K562 (cell line): ENCODE results near the gene LRRC8E. TPM values are rescaled to one million over a fixed set of nuclear protein-coding genes. Genes with fewer than 3 reads are reported as not detected.

ENCODE experiments used
- ATAC-seq: fragments of 200-7000 bp; cut with Tn5 transposase; 3 replicates; pipeline ENCODE4 v1.9.1; 2020; ENCODE audit warnings: moderate library complexity
- BruUV-seq: library from RNA; stranded (reverse); fragments of 400-500 nt; replicated peaks from 2 replicates; lab custom pipeline; 2021; lab: Mats Ljungman, UMichigan
- CTCF ChIA-PET: fragments of 300-600 bp; formaldehyde crosslinking; extraction: SDS; loops from one replicate; lab custom pipeline; 2021; ENCODE audit warnings: low intra/inter-chr PET ratio; lab: Yijun Ruan, JAX
- POLR2A ChIA-PET: fragments of 300-600, 350-650 bp; sonication (Branson Sonifier 250); formaldehyde crosslinking; extraction: SDS; loops from one replicate; lab custom pipeline; 2021; ENCODE audit warnings: antibody characterized with exemption, inconsistent platforms; lab: Yijun Ruan, JAX
- DNase-seq, 4 experiments: peaks; one replicate each; pipeline versions ENCODE4 v3.0.0 to v3.0.0-alpha.2; 2011 to 2018; ENCODE audit warnings: low spot score in 3 of 4, mixed read lengths in 3 of 4; ENCODE audit errors: extremely low read depth in 1 of 4
- FAIRE-seq: peaks from 2 replicates; lab custom pipeline; 2011; peaks lifted over from hg19 to GRCh38; lab: Jason Lieb, UNC
- H2AFZ ChIP-seq: 2 replicates; pipeline ENCODE4 v1.6.0; 2011; ENCODE audit warnings: low read depth, low read length, control low read depth, inconsistent platforms
- H3K27ac ChIP-seq: fragments of 200-600 bp; 3 replicates; pipeline ENCODE4 v1.8.0; 2011; ENCODE audit warnings: low read depth, mild to moderate bottlenecking, control low read depth, inconsistent platforms, low read length, moderate library complexity, mixed read lengths; ENCODE audit errors: extremely low read depth
- H3K27me3 ChIP-seq, 2 experiments: fragments of 300-600 bp in 1 of 2; 2 replicates in 1 of 2; 3 replicates in 1 of 2; pipeline versions ENCODE4 v1.6.0 to v1.8.0; 2011; ENCODE audit warnings: inconsistent platforms in 2 of 2, low read length in 2 of 2, mild to moderate bottlenecking in 1 of 2, mixed read lengths in 1 of 2, moderate library complexity in 1 of 2; ENCODE audit not compliant: control insufficient read depth in 2 of 2, insufficient read depth in 2 of 2
- H3K36me3 ChIP-seq: fragments of 300-600 bp; 3 replicates; pipeline ENCODE4 v1.8.0; 2011; ENCODE audit warnings: mild to moderate bottlenecking, low read length, inconsistent platforms; ENCODE audit not compliant: control insufficient read depth, insufficient read depth
- H3K4me1 ChIP-seq, 2 experiments: fragments of 200-600 bp in 1 of 2; replicated peaks in 1 of 2; 2 replicates in 1 of 2; 3 replicates in 1 of 2; pipeline versions ENCODE4 v1.5.1 to v1.8.0; 2011; ENCODE audit warnings: inconsistent platforms in 2 of 2, low read length in 2 of 2, mild to moderate bottlenecking in 1 of 2, mixed read lengths in 1 of 2, moderate library complexity in 1 of 2; ENCODE audit not compliant: control insufficient read depth in 2 of 2, insufficient read depth in 2 of 2
- H3K4me2 ChIP-seq: 2 replicates; pipeline ENCODE4 v1.6.1; 2011; ENCODE audit warnings: low read length, control low read depth, inconsistent platforms, mixed read lengths; ENCODE audit not compliant: insufficient read depth
- H3K4me3 ChIP-seq: fragments of 200-600 bp; sonication (generic), shearing (Covaris generic); 2 replicates; pipeline ENCODE4 v1.5.1; 2016; ENCODE audit warnings: control low read depth, inconsistent platforms
- H3K79me2 ChIP-seq: fragments of 200-600 bp; 3 replicates; pipeline ENCODE4 v1.8.0; 2011; ENCODE audit warnings: low read length, inconsistent platforms; ENCODE audit not compliant: control insufficient read depth, insufficient read depth
- H3K9ac ChIP-seq, 2 experiments: 2 replicates each; pipeline versions ENCODE4 v1.6.0 to v1.6.1; 2011; ENCODE audit warnings: low read depth in 2 of 2, low read length in 2 of 2, control low read depth in 1 of 2, inconsistent platforms in 1 of 2, mild to moderate bottlenecking in 1 of 2, mixed read lengths in 1 of 2; ENCODE audit not compliant: insufficient read depth in 1 of 2
- H3K9me1 ChIP-seq: one replicate; pipeline ENCODE4 v1.6.0; 2011; ENCODE audit warnings: inconsistent platforms, mild to moderate bottlenecking, low read length, moderate library complexity; ENCODE audit not compliant: control insufficient read depth, insufficient read depth
- H3K9me3 ChIP-seq: replicated peaks from 2 replicates; pipeline ENCODE4 v1.5.1; 2011; ENCODE audit warnings: low read depth, low read length, inconsistent platforms; ENCODE audit not compliant: control insufficient read depth, insufficient read depth
- H4K20me1 ChIP-seq: replicated peaks from 2 replicates; pipeline ENCODE4 v1.6.1; 2011; ENCODE audit warnings: low read length, inconsistent platforms, mixed read lengths; ENCODE audit not compliant: control insufficient read depth, insufficient read depth
- ARID2 ChIP-seq: fragments of 450-650 bp; IDR thresholded peaks from 2 replicates; pipeline ENCODE4 v1.6.1; 2017; ENCODE audit warnings: antibody characterized with exemption, mild to moderate bottlenecking
- ERF ChIP-seq: fragments of 450-650 bp; formaldehyde crosslinking; IDR thresholded peaks from 2 replicates; pipeline ENCODE4 v1.4.0; 2020; ENCODE audit warnings: mild to moderate bottlenecking, mixed read lengths
- FOXK1 ChIP-seq: sonication (generic); formaldehyde crosslinking; IDR thresholded peaks from 2 replicates; pipeline ENCODE4 v1.8.0; 2022; ENCODE audit warnings: missing genetic modification reagents, mild to moderate bottlenecking, borderline replicate concordance
- FOXM1 ChIP-seq, 2 experiments: fragments of 450-650 bp in 1 of 2; sonication (generic) in 1 of 2; formaldehyde crosslinking in 1 of 2; IDR thresholded peaks; 2 replicates each; pipeline versions ENCODE4 v1.6.1 to v1.9.0; 2017 to 2022; ENCODE audit warnings: low read depth in 2 of 2, mild to moderate bottlenecking in 2 of 2, missing genetic modification reagents in 1 of 2, moderate library complexity in 1 of 2
- HDGF ChIP-seq: fragments of 450-650 bp; IDR thresholded peaks from 2 replicates; pipeline ENCODE4 v1.6.1; 2016
- HMGN3 ChIP-seq: IDR thresholded peaks from 2 replicates; pipeline ENCODE4 v1.6.1; 2011; ENCODE audit warnings: borderline replicate concordance, low read depth, mild to moderate bottlenecking, mixed read lengths, low read length; ENCODE audit not compliant: insufficient read length; ENCODE audit errors: extremely low read depth
- JUNB ChIP-seq: fragments of 450-650 bp; formaldehyde crosslinking; conservative IDR thresholded peaks from 2 replicates; pipeline ENCODE4 v1.4.0; 2020; ENCODE audit warnings: mild to moderate bottlenecking
- MTA2 ChIP-seq: fragments of 450-650 bp; IDR thresholded peaks from 2 replicates; pipeline ENCODE4 v1.6.1; 2016; ENCODE audit warnings: low read depth
- NEUROD1 ChIP-seq: fragments of 150-350 bp; IDR thresholded peaks from 2 replicates; pipeline ENCODE4 v1.6.1; 2014; ENCODE audit warnings: borderline replicate concordance, low read length, low read depth; ENCODE audit not compliant: partially characterized antibody
- NR2C2 ChIP-seq, 2 experiments: fragments of 200-800 bp in 1 of 2; sonication (Bioruptor generic) in 1 of 2; sonication (generic) in 1 of 2; formaldehyde crosslinking in 1 of 2; IDR thresholded peaks; 2 replicates each; pipeline versions ENCODE4 v1.6.1 to v1.8.0; 2016 to 2022; ENCODE audit warnings: mild to moderate bottlenecking in 1 of 2, missing compliant biosample characterization in 1 of 2, missing genetic modification characterization in 1 of 2, missing genetic modification reagents in 1 of 2
- PHF21A ChIP-seq: fragments of 450-650 bp; IDR thresholded peaks from 2 replicates; pipeline ENCODE4 v1.6.1; 2017; ENCODE audit warnings: low read depth, borderline replicate concordance
- SAP30 ChIP-seq: fragments of 200-600 bp; sonication (generic); IDR thresholded peaks from 2 replicates; pipeline ENCODE4 v1.6.1; 2012; ENCODE audit warnings: borderline replicate concordance, low read depth, mild to moderate bottlenecking, moderate library complexity, low read length, control low read depth, inconsistent platforms; ENCODE audit not compliant: insufficient read depth, poor library complexity, severe bottlenecking
- SMARCA4 ChIP-seq: fragments of 450-650 bp; IDR thresholded peaks from 2 replicates; pipeline ENCODE4 v1.6.1; 2016
- TAF9B ChIP-seq: fragments of 450-650 bp; IDR thresholded peaks from 2 replicates; pipeline ENCODE4 v1.6.1; 2018; ENCODE audit warnings: mild to moderate bottlenecking; ENCODE audit not compliant: partially characterized antibody
- WGBS: fragments of 100-300 bp; shearing (Covaris generic); methylation state at CpG from one replicate; pipeline ENCODE4 v1.1.6; 2016; ENCODE audit warnings: low coverage, mixed read lengths; ENCODE audit not compliant: insufficient coverage; ENCODE audit errors: missing lambda C conversion rate; 5-methylcytosine and 5-hydroxymethylcytosine counted together
- in situ Hi-C: fragments of 300-500 bp; cut with MboI; formaldehyde crosslinking; loops from 4 replicates; pipeline ENCODE4 v1.15.0; 2018; ENCODE audit warnings: inconsistent platforms, mixed read lengths
- intact Hi-C: fragments of 100-400 bp; cut with micrococcal nuclease; formaldehyde crosslinking; loops from 2 replicates; pipeline ENCODE4 v1.14.2; 2022
- polyA plus RNA-seq, 8 experiments: library from polyadenylated mRNA; depleted of rRNA in 4 of 8; stranded (reverse) in 5 of 8; unstranded in 3 of 8; fragments of >200 nt; fragmentation: Nextera tagmentation in 2 of 8; fragmentation: Illumina TruSeq in 1 of 8; extraction: Ambion mirVana in 2 of 8; extraction: Trizol in 1 of 8; gene quantifications; 2 replicates each; pipeline versions ENCODE4 v1.2.1 to v1.2.3, GENCODE V29; 2011 to 2014; ENCODE audit warnings: inconsistent platforms in 1 of 8, missing spikeins in 1 of 8
- total RNA-seq, 7 experiments: library from RNA; depleted of rRNA in 6 of 7; stranded (reverse); fragments of >200 nt in 6 of 7; fragmentation: Illumina TruSeq in 2 of 7; extraction: Trizol in 2 of 7; gene quantifications; 2 replicates each; pipeline versions ENCODE4 v1.2.1 to v1.2.3, GENCODE V29; 2011 to 2021; ENCODE audit warnings: low replicate concordance in 1 of 7
- TF ChIP-seq, protein P1 (sequence below): fragments of 450-650 bp; IDR thresholded peaks from 2 replicates; pipeline ENCODE4 v1.6.1; 2017; ENCODE audit warnings: antibody characterized with exemption
- TF ChIP-seq, protein P2 (sequence below): sonication (generic); formaldehyde crosslinking; IDR thresholded peaks from 2 replicates; pipeline ENCODE4 v1.8.1; 2023; ENCODE audit warnings: mild to moderate bottlenecking, missing genetic modification reagents

Gene LRRC8E
- total and polyA plus RNA-seq, 9 of the 15 experiments (the other 6 are each of a cell fraction or from before 2014, with no cell fraction given), result 0.08 to 5.7 (median 3.5) TPM; not detected in 1

DNA sequence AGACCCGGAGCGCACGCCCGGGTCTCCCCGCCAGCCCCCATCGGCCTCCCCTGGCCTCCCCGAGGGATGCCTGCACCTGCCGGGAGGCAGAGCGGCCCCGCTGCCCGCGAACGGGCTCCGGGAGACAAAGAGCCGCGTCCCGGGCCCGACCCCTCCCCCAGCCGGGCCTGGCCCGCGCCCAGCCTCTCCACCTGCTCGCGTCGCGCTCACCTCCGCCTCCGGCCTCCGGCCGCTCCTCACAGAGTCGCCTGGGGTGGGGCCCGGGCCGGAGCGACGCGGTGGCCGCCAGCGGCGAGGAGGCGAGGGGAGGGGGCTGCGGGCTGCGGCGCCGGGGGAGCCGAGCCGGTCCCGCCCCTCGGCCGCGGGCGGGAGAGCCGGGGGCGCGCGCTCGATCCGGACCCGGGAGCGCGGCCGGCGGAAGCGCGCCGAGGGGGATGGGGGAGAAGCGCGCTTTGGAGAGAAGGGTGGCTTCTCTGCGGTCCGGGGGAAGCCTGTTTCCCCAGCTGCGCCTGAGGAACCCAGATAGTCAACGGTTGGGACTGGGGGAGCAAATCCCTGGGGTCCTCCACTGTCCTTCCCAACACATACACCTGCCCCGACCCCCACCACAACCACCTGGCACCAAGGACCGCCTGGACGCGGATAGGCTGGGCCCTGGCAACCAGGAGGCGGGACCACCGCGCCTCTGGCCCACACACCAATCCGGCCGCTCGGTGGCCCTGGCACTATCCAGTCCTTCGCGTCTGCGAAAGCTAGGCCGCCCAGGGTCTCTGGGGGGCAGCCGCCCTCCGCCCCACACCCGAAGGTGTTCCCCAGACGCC is 14.0 kb upstream of the LRRC8E start, which contains the start of gene PRR36 (continued):
- TF ChIP-seq, protein P1, sequence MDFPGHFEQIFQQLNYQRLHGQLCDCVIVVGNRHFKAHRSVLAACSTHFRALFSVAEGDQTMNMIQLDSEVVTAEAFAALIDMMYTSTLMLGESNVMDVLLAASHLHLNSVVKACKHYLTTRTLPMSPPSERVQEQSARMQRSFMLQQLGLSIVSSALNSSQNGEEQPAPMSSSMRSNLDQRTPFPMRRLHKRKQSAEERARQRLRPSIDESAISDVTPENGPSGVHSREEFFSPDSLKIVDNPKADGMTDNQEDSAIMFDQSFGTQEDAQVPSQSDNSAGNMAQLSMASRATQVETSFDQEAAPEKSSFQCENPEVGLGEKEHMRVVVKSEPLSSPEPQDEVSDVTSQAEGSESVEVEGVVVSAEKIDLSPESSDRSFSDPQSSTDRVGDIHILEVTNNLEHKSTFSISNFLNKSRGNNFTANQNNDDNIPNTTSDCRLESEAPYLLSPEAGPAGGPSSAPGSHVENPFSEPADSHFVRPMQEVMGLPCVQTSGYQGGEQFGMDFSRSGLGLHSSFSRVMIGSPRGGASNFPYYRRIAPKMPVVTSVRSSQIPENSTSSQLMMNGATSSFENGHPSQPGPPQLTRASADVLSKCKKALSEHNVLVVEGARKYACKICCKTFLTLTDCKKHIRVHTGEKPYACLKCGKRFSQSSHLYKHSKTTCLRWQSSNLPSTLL, result peak; percentile 97

DNA sequence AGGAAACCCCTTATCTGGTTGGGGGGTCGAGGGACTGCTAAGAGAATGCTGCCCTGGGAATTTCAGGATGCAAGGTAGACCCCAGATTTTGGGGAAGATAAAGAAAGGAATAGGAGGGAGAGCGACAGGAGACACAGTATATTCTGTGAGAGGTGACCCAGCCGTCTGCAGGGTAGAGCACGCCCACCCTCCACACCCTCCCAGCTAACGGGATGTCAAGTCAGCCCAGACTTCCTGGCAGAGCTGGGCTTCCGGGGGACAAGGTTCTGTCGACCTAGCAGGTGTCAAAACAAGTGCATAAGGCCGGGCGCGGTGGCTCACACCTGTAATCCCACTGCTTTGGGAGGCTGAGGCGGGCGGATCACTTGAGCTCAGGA is 13.4 kb upstream of the LRRC8E start:
- WGBS, result 65% methylated on average over 11 of the region's 12 CpGs
- DNase-seq (no peak), ATAC-seq (no peak), FAIRE-seq (no peak)
- Histone ChIP-seq H3K36me3 (no peaks in the 10 kb centered on the region), H3K9me1 (no peaks in the 10 kb centered on the region), H3K27ac (no peak overlapping the region), H3K79me2 (no peaks in the 10 kb centered on the region), H3K4me3 (no peak overlapping the region), H3K9me3 (no peaks in the 10 kb centered on the region), H2AFZ (no peak overlapping the region), H3K27me3 (no peaks in the 10 kb centered on the region; a peak in 1 of 5 replicates), H3K4me2 (no peak overlapping the region; the same call in 1 of the 2 replicates), H3K9ac (no peak overlapping the region), H3K4me1 (peaks cover 17 to 64% of the 10 kb centered on the region in 2 experiments; a peak in 4 of 5 replicates), H4K20me1 (peaks cover 13% of the 10 kb centered on the region)
- POLR2A ChIA-PET, result no interaction called here
- CTCF ChIA-PET, result interaction anchor here (0.6 kb wide), 1 partner anchor 21 kb away, joined by 3 read pairs; no protein-coding TSS in a partner anchor
- intact Hi-C loops, result loop anchor here (5.0 kb wide), 1 partner anchor 47 kb away; the partner anchor contains the start of gene SNAPC2
- in situ Hi-C loops, result no loop called here
- BruUV-seq, result no TSS peak
- TF ChIP-seq SMARCA4 (no peak), SAP30 (no peak), NR2C2 (CRISPR knock-in tag; IDR thresholded peaks at IDR 0.05) (no peak), NR2C2 (tag; IDR thresholded peaks at IDR 0.05) (no peak), ERF (CRISPR knock-in tag) (no peak), HDGF (no peak), ARID2 (no peak), FOXK1 (CRISPR knock-in tag) (no peak), HMGN3 (no peak), MTA2 (no peak), FOXM1 (IDR thresholded peaks at IDR 0.05; ENCODE audit: low read depth) (no peak), FOXM1 (CRISPR knock-in tag; IDR thresholded peaks at IDR 0.05; ENCODE audit: low read depth) (no peak), TAF9B (no peak), PHF21A (no peak), JUNB (CRISPR knock-in tag) (no peak), NEUROD1 (no peak)
- TF ChIP-seq, protein P2, sequence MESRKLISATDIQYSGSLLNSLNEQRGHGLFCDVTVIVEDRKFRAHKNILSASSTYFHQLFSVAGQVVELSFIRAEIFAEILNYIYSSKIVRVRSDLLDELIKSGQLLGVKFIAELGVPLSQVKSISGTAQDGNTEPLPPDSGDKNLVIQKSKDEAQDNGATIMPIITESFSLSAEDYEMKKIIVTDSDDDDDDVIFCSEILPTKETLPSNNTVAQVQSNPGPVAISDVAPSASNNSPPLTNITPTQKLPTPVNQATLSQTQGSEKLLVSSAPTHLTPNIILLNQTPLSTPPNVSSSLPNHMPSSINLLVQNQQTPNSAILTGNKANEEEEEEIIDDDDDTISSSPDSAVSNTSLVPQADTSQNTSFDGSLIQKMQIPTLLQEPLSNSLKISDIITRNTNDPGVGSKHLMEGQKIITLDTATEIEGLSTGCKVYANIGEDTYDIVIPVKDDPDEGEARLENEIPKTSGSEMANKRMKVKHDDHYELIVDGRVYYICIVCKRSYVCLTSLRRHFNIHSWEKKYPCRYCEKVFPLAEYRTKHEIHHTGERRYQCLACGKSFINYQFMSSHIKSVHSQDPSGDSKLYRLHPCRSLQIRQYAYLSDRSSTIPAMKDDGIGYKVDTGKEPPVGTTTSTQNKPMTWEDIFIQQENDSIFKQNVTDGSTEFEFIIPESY (CRISPR knock-in tag), result no peak
